IMR-90 (cell line): Measurements from ENCODE around the gene PIK3C2A. TPM values are rescaled to one million over a fixed set of nuclear protein-coding genes. Genes with fewer than 3 reads are reported as not detected.

Experiments
- ATAC-seq: fragments of 200-7000 bp; cut with Tn5 transposase; 2 replicates; pipeline ENCODE4 v1.9.1; 2020; ENCODE audit warnings: low read depth, mild to moderate bottlenecking, moderate library complexity
- BruUV-seq: library from RNA; stranded (reverse); fragments of 400-500 nt; replicated peaks from 2 replicates; lab custom pipeline; 2021; lab: Mats Ljungman, UMichigan
- CTCF ChIA-PET: fragments of 300-600 bp; formaldehyde crosslinking; extraction: SDS; loops from one replicate; lab custom pipeline; 2021; ENCODE audit warnings: antibody characterized with exemption; lab: Yijun Ruan, JAX
- POLR2A ChIA-PET: fragments of 300-600 bp; sonication (Branson Sonifier 250); formaldehyde crosslinking; loops from one replicate; lab custom pipeline; 2022; ENCODE audit warnings: antibody characterized with exemption; ENCODE audit not compliant: unreplicated experiment; lab: Charles Lee
- DNase-seq: peaks from one replicate; pipeline ENCODE4 v3.0.0; 2013
- H2AFZ ChIP-seq: replicated peaks from 2 replicates; pipeline ENCODE3; 2013; ENCODE audit warnings: low read length, mild to moderate bottlenecking; ENCODE audit not compliant: poor library complexity
- H2AK5ac ChIP-seq: 2 replicates; pipeline ENCODE4 v1.6.1; 2013; ENCODE audit warnings: low read depth, low read length, inconsistent platforms
- H2AK9ac ChIP-seq: replicated peaks from 2 replicates; pipeline ENCODE3; 2013; ENCODE audit warnings: mild to moderate bottlenecking, low read depth, low read length, moderate library complexity; ENCODE audit not compliant: poor library complexity
- H2BK120ac ChIP-seq: 2 replicates; pipeline ENCODE4 v1.6.1; 2013; ENCODE audit warnings: low read depth, low read length, inconsistent platforms
- H2BK15ac ChIP-seq: 3 replicates; pipeline ENCODE4 v1.6.1; 2013; ENCODE audit warnings: low read depth, low read length, inconsistent platforms
- H2BK20ac ChIP-seq: 2 replicates; pipeline ENCODE4 v1.6.1; 2013; ENCODE audit warnings: low read depth, mild to moderate bottlenecking, inconsistent platforms, low read length, moderate library complexity
- H2BK5ac ChIP-seq: 2 replicates; pipeline ENCODE4 v1.6.1; 2013; ENCODE audit warnings: mild to moderate bottlenecking, low read depth, low read length, inconsistent platforms; ENCODE audit not compliant: poor library complexity, severe bottlenecking
- H3K14ac ChIP-seq: replicated peaks from 2 replicates; pipeline ENCODE4 v1.6.1; 2013; ENCODE audit warnings: low read depth, low read length, inconsistent platforms
- H3K18ac ChIP-seq: 2 replicates; pipeline ENCODE4 v1.6.1; 2013; ENCODE audit warnings: low read depth, low read length, control low read depth
- H3K23ac ChIP-seq: 2 replicates; pipeline ENCODE4 v1.6.1; 2013; ENCODE audit warnings: low read depth, low read length, inconsistent platforms
- H3K27ac ChIP-seq: 2 replicates; pipeline ENCODE4 v1.5.1; 2013; ENCODE audit warnings: mild to moderate bottlenecking, control low read depth, low read length; ENCODE audit not compliant: insufficient read depth
- H3K27me3 ChIP-seq: 2 replicates; pipeline ENCODE4 v1.6.1; 2013; ENCODE audit warnings: low read length; ENCODE audit not compliant: control insufficient read depth, insufficient read depth
- H3K36me3 ChIP-seq: 2 replicates; pipeline ENCODE4 v1.6.1; 2013; ENCODE audit warnings: low read length, mixed read lengths; ENCODE audit not compliant: control insufficient read depth, insufficient read depth
- H3K4ac ChIP-seq: 2 replicates; pipeline ENCODE4 v1.6.1; 2013; ENCODE audit warnings: low read depth, low read length, inconsistent platforms
- H3K4me1 ChIP-seq: 2 replicates; pipeline ENCODE4 v1.6.1; 2013; ENCODE audit warnings: low read length, mixed read lengths; ENCODE audit not compliant: control insufficient read depth, insufficient read depth
- H3K4me2 ChIP-seq: 2 replicates; pipeline ENCODE4 v1.6.1; 2013; ENCODE audit warnings: low read depth, mild to moderate bottlenecking, control low read depth, low read length, moderate library complexity
- H3K4me3 ChIP-seq: 2 replicates; pipeline ENCODE4 v1.5.1; 2013; ENCODE audit warnings: low read depth, mild to moderate bottlenecking, control low read depth, low read length, moderate library complexity; ENCODE audit not compliant: insufficient read depth
- H3K56ac ChIP-seq: 2 replicates; pipeline ENCODE4 v1.6.1; 2013; ENCODE audit warnings: low read length, inconsistent platforms; ENCODE audit not compliant: insufficient read depth; ENCODE audit errors: extremely low read depth
- H3K79me1 ChIP-seq, 2 experiments: 2 replicates each; pipeline ENCODE4 v1.6.1; 2013; ENCODE audit warnings: low read length in 2 of 2, inconsistent platforms in 1 of 2, low read depth in 1 of 2
- H3K9ac ChIP-seq: 2 replicates; pipeline ENCODE4 v1.6.1; 2013; ENCODE audit warnings: low read depth, low read length, control low read depth
- H3K9me1 ChIP-seq: 2 replicates; pipeline ENCODE4 v1.6.1; 2013; ENCODE audit warnings: low read length, inconsistent platforms; ENCODE audit not compliant: insufficient read depth
- H3K9me3 ChIP-seq: 2 replicates; pipeline ENCODE4 v1.6.1; 2013; ENCODE audit warnings: low read length; ENCODE audit not compliant: control insufficient read depth, insufficient read depth
- H4K20me1 ChIP-seq: 2 replicates; pipeline ENCODE4 v1.6.1; 2013; ENCODE audit warnings: low read length, inconsistent platforms; ENCODE audit not compliant: insufficient read depth
- H4K5ac ChIP-seq: 2 replicates; pipeline ENCODE4 v1.6.1; 2013; ENCODE audit warnings: mild to moderate bottlenecking, low read depth, low read length, control low read depth
- H4K8ac ChIP-seq, 2 experiments: 2 replicates each; pipeline ENCODE4 v1.6.1; 2013; ENCODE audit warnings: low read depth in 2 of 2, low read length in 2 of 2, control low read depth in 1 of 2, inconsistent platforms in 1 of 2
- H4K91ac ChIP-seq: 2 replicates; pipeline ENCODE4 v1.6.1; 2013; ENCODE audit warnings: low read depth, low read length, inconsistent platforms; ENCODE audit not compliant: insufficient read depth
- BHLHE40 ChIP-seq: fragments of 150-350 bp; IDR thresholded peaks from 2 replicates; pipeline ENCODE4 v1.6.1; 2016; ENCODE audit warnings: mild to moderate bottlenecking, low read depth, low read length
- CEBPB ChIP-seq: IDR thresholded peaks from 2 replicates; pipeline ENCODE4 v1.6.1; 2012; ENCODE audit warnings: low read depth, low read length, improper control_type of control experiment
- CHD1 ChIP-seq: IDR thresholded peaks from 2 replicates; pipeline ENCODE4 v1.6.1; 2012; ENCODE audit warnings: low read depth, low read length, improper control_type of control experiment
- FOS ChIP-seq: fragments of 150-350 bp; IDR thresholded peaks from 2 replicates; pipeline ENCODE4 v1.6.1; 2016; ENCODE audit warnings: low read depth, low read length
- MAFK ChIP-seq: IDR thresholded peaks from 2 replicates; pipeline ENCODE4 v1.6.1; 2012; ENCODE audit warnings: low read depth, low read length, improper control_type of control experiment
- MAZ ChIP-seq: IDR thresholded peaks from 2 replicates; pipeline ENCODE4 v1.6.1; 2012; ENCODE audit warnings: low read depth, mild to moderate bottlenecking, low read length, improper control_type of control experiment, moderate library complexity, borderline replicate concordance
- MXI1 ChIP-seq: IDR thresholded peaks from 2 replicates; pipeline ENCODE4 v1.6.1; 2012; ENCODE audit warnings: low read depth, mild to moderate bottlenecking, low read length, moderate library complexity, borderline replicate concordance
- NFE2L2 ChIP-seq: fragments of 150-350 bp; IDR thresholded peaks from 2 replicates; pipeline ENCODE4 v1.6.1; 2016; ENCODE audit warnings: low read depth, mild to moderate bottlenecking, low read length
- POLR2A ChIP-seq: IDR thresholded peaks from 2 replicates; pipeline ENCODE4 v1.6.1; 2012; ENCODE audit warnings: mild to moderate bottlenecking, low read depth, low read length
- RAD21 ChIP-seq: IDR thresholded peaks from 2 replicates; pipeline ENCODE4 v1.6.1; 2012; ENCODE audit warnings: low read length, improper control_type of control experiment
- RCOR1 ChIP-seq: IDR thresholded peaks from 2 replicates; pipeline ENCODE4 v1.6.1; 2012; ENCODE audit warnings: mild to moderate bottlenecking, low read length, improper control_type of control experiment; ENCODE audit not compliant: insufficient replicate concordance
- RFX5 ChIP-seq: IDR thresholded peaks from 2 replicates; pipeline ENCODE4 v1.8.0; 2012; ENCODE audit warnings: low read depth, mild to moderate bottlenecking, low read length, moderate library complexity
- SMC3 ChIP-seq: fragments of 150-350 bp; IDR thresholded peaks from 2 replicates; pipeline ENCODE4 v1.6.1; 2016; ENCODE audit warnings: low read depth, mild to moderate bottlenecking, antibody characterized with exemption, low read length, moderate library complexity
- dilution Hi-C: fragments of 300-500 bp; cut with HindIII; formaldehyde crosslinking; loops from one replicate; pipeline ENCODE4 v1.14.3; 2018; ENCODE audit warnings: low sequenced_read_pairs; ENCODE audit not compliant: unreplicated experiment
- in situ Hi-C: fragments of 300-500 bp; cut with MboI; formaldehyde crosslinking; loops from 3 replicates; pipeline ENCODE4 v1.14.3; 2019; ENCODE audit warnings: low sequenced_read_pairs, inconsistent platforms, mixed read lengths
- intact Hi-C: fragments of 100-400 bp; cut with micrococcal nuclease; formaldehyde crosslinking; loops from 2 replicates; pipeline ENCODE4 v1.10.0; 2022
- polyA plus RNA-seq, 3 experiments: library from polyadenylated mRNA; depleted of rRNA; stranded (reverse); fragments of >200 nt; gene quantifications; 2 replicates each; pipeline ENCODE4 v1.2.3, GENCODE V29; 2012; ENCODE audit warnings: low replicate concordance in 1 of 3
- total RNA-seq: library from RNA; depleted of rRNA; stranded (reverse); fragments of >200 nt; gene quantifications from 2 replicates; pipeline ENCODE4 v1.2.3, GENCODE V29; 2012
- TF ChIP-seq, protein P1 (sequence below): fragments of 150-350 bp; IDR thresholded peaks from 2 replicates; pipeline ENCODE4 v1.6.1; 2016; ENCODE audit warnings: low read depth, mild to moderate bottlenecking, low read length, moderate library complexity, borderline replicate concordance
- TF ChIP-seq, protein P2 (sequence below): fragments of 150-350 bp; IDR thresholded peaks from 2 replicates; pipeline ENCODE4 v1.6.1; 2017; ENCODE audit warnings: mild to moderate bottlenecking, antibody characterized with exemption, low read length, low read depth
- TF ChIP-seq, protein P3 (sequence below): conservative IDR thresholded peaks from 2 replicates; pipeline ENCODE4 v1.5.1; 2012; ENCODE audit warnings: mild to moderate bottlenecking, low read depth, low read length, improper control_type of control experiment

Gene PIK3C2A
- total and polyA plus RNA-seq, 2 of the 4 experiments (the other 2 are of a cell fraction) = 14.6 to 36.6 TPM

DNA sequence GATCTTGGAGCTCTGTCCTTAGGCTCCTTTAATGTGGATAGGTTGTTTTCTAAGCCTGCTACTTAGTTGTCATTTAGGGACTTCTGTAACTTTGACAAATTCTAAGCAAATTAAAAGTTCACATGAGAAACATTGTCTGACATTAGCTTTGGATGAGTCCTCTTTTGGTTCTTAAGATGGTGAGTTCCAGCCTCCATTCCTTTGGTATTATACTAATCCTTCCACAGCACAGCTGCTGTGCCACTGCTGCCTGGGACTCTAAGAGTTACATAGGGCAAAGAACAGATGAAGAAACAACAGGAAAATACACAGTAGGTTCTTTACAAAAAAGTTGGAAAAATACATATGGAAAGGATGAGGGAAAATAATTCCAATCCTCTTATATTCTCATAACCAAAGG is 25.3 kb upstream of the PIK3C2A start:
- ATAC-seq = no peak

More for the DNA sequence above, 25.3 kb upstream of the PIK3C2A start:
- H3K4ac ChIP-seq = no peak overlapping the region
- H3K4me3 ChIP-seq = no peak overlapping the region
- no peak overlapping the region for H2BK15ac ChIP-seq
- dilution Hi-C loops = no loop called here
- H4K20me1 ChIP-seq = no peaks in the 10 kb centered on the region
- H2BK20ac ChIP-seq = no peak overlapping the region
- H2BK120ac ChIP-seq = no peak overlapping the region
- no peak overlapping the region for H2AK9ac ChIP-seq
- H3K36me3 ChIP-seq = no peaks in the 10 kb centered on the region
- no peak for DNase-seq
- no peaks in the 10 kb centered on the region for H3K79me1 ChIP-seq
- H3K27me3 ChIP-seq = no peaks in the 10 kb centered on the region
- ChIA-PET POLR2A (no interaction called here), CTCF (interaction anchor here (1.3 kb wide), 1 partner anchor 151 kb away, joined by 3 read pairs; no protein-coding TSS in a partner anchor)
- H3K27ac ChIP-seq = no peak overlapping the region
- H4K5ac ChIP-seq = no peak overlapping the region
- no peaks in the 10 kb centered on the region for H3K9me1 ChIP-seq
- intact Hi-C loops = no loop called here
- H2BK5ac ChIP-seq = no peak overlapping the region
- no peak overlapping the region for H3K56ac ChIP-seq
- no peak overlapping the region for H4K91ac ChIP-seq
- H3K14ac ChIP-seq = no peak overlapping the region
- H3K4me2 ChIP-seq = no peak overlapping the region
- BruUV-seq = no TSS peak
- no peak overlapping the region for H3K9ac ChIP-seq
- H4K8ac ChIP-seq = no peak overlapping the region
- no peaks in the 10 kb centered on the region for H3K4me1 ChIP-seq
- in situ Hi-C loops = loop anchor here (10.0 kb wide), 1 partner anchor 272 kb away; no protein-coding TSS in a partner anchor
- TF ChIP-seq SMC3 (no peak), CHD1 (no peak), NFE2L2 (no peak), MAFK (no peak), RAD21 (no peak), FOS (no peak), MAZ (no peak), MXI1 (no peak), RCOR1 (no peak), POLR2A (no peak), BHLHE40 (no peak), CEBPB (no peak), RFX5 (no peak)
- TF ChIP-seq, protein P1, sequence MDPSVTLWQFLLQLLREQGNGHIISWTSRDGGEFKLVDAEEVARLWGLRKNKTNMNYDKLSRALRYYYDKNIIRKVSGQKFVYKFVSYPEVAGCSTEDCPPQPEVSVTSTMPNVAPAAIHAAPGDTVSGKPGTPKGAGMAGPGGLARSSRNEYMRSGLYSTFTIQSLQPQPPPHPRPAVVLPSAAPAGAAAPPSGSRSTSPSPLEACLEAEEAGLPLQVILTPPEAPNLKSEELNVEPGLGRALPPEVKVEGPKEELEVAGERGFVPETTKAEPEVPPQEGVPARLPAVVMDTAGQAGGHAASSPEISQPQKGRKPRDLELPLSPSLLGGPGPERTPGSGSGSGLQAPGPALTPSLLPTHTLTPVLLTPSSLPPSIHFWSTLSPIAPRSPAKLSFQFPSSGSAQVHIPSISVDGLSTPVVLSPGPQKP = no peak
- TF ChIP-seq, protein P2, sequence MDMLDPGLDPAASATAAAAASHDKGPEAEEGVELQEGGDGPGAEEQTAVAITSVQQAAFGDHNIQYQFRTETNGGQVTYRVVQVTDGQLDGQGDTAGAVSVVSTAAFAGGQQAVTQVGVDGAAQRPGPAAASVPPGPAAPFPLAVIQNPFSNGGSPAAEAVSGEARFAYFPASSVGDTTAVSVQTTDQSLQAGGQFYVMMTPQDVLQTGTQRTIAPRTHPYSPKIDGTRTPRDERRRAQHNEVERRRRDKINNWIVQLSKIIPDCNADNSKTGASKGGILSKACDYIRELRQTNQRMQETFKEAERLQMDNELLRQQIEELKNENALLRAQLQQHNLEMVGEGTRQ = no peak
- TF ChIP-seq, protein P3, sequence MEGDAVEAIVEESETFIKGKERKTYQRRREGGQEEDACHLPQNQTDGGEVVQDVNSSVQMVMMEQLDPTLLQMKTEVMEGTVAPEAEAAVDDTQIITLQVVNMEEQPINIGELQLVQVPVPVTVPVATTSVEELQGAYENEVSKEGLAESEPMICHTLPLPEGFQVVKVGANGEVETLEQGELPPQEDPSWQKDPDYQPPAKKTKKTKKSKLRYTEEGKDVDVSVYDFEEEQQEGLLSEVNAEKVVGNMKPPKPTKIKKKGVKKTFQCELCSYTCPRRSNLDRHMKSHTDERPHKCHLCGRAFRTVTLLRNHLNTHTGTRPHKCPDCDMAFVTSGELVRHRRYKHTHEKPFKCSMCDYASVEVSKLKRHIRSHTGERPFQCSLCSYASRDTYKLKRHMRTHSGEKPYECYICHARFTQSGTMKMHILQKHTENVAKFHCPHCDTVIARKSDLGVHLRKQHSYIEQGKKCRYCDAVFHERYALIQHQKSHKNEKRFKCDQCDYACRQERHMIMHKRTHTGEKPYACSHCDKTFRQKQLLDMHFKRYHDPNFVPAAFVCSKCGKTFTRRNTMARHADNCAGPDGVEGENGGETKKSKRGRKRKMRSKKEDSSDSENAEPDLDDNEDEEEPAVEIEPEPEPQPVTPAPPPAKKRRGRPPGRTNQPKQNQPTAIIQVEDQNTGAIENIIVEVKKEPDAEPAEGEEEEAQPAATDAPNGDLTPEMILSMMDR = no peak
- no peak overlapping the region for H2AK5ac ChIP-seq
- H2AFZ ChIP-seq = no peak overlapping the region
- no peak overlapping the region for H3K18ac ChIP-seq
- H3K9me3 ChIP-seq = no peaks in the 10 kb centered on the region
- no peak overlapping the region for H3K23ac ChIP-seq
